ENCODE results near the gene PAIP2. TPM values are rescaled to one million over a fixed set of nuclear protein-coding genes. Genes with fewer than 3 reads are reported as not detected.

The PAIP2 gene
- total RNA-seq, 1 experiment from 2014 or later, result 108 TPM

DNA sequence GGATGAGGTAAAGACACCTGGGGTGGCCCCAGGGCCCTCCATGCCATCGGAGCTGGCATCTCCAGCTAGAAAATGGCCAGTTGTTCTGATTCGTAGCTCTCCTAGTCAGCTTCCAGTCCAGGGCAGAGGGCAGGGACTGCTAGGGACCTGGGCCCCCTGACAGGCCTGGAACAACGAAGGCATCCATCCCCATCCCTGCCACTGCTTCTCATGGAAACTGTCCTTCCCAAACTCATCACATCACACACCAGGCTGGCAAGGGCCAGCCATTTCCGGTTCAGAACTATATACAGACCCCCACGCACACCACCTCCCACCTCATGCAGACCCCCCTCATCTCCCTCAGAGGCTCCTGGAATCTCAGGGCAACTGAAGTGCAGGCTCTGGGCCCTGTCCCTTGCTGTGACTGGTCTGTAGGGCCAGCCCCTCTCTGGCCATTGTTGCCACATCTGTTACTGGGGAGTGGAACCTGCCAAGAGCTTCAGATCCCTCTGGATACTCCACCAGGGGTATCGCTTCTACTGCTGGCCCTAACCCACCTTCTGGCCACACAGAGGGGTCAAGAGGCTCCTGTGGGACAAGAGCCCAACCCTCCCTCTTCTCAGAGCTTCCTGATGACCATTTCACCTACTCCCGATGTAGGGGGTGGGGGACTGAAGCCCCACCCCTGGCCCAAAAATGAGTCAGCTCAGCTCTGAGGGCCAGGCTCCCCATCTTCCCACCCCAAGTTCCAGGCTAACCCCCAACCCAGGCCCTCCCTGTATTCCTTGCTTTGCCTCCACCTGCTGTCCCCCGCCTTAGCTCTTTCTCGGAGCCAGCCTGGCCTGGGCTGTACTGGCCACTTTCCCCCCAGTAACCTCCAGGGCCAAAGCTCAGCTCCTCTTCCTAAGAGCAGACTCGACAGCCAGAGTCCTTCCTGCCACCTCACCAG lies 49.2 kb downstream of the PAIP2 start:
- Histone ChIP-seq H2AFZ (ENCODE audit: low read depth, low read length, poor library complexity, severe bottlenecking) (no peak overlapping the region), H3K9ac (ENCODE audit: low read length) (peak overlapping the region; percentile 89), H3K4me1 (ENCODE audit: control insufficient read depth in 1 of 2, insufficient read depth in 2 of 2, low read length in 2 of 2) (peaks cover 15 to 47% of the 10 kb centered on the region in 2 experiments), H4K20me1 (ENCODE audit: insufficient read depth) (no peaks in the 10 kb centered on the region), H3K27ac (ENCODE audit: low read depth, low read length) (peak overlapping the region; percentile 82), H3K4me2 (ENCODE audit: low read length) (peak overlapping the region; percentile 87), H3K4me3 (replicated peaks in 1 of 2; ENCODE audit: low read depth in 1 of 2, low read length in 2 of 2) (peak overlapping the region; percentile 65 to 79), H3K9me2 (ENCODE audit: insufficient read depth) (no peaks in the 10 kb centered on the region), H3K9me3 (ENCODE audit: control insufficient read depth in 1 of 2, insufficient read depth in 1 of 2, low read depth in 1 of 2, low read length in 2 of 2) (no peaks in the 10 kb centered on the region), H3K36me3 (ENCODE audit: control insufficient read depth in 1 of 2, insufficient read depth in 2 of 2, low read length in 2 of 2) (no peaks in the 10 kb centered on the region), H3K27me3 (ENCODE audit: insufficient read depth, low read length) (no peaks in the 10 kb centered on the region), H3K79me2 (ENCODE audit: insufficient read depth, low read length) (peaks cover 8% of the 10 kb centered on the region; the same call in 1 of the 2 replicates)
- no peak for TF ChIP-seq POLR2AphosphoS5 (IDR thresholded peaks at IDR 0.05; ENCODE audit: low read depth, low read length)
- no peak for TF ChIP-seq EZH2phosphoT487 (IDR thresholded peaks at IDR 0.05; ENCODE audit: borderline replicate concordance)
- no peak for TF ChIP-seq ELF1 (IDR thresholded peaks at IDR 0.05; ENCODE audit: borderline replicate concordance, low read depth)
- no peak for TF ChIP-seq CEBPB (IDR thresholded peaks at IDR 0.05; ENCODE audit: low read depth)
- no peak for TF ChIP-seq SP1 (IDR thresholded peaks at IDR 0.05; ENCODE audit: low read depth)
- TF ChIP-seq, protein P1, sequence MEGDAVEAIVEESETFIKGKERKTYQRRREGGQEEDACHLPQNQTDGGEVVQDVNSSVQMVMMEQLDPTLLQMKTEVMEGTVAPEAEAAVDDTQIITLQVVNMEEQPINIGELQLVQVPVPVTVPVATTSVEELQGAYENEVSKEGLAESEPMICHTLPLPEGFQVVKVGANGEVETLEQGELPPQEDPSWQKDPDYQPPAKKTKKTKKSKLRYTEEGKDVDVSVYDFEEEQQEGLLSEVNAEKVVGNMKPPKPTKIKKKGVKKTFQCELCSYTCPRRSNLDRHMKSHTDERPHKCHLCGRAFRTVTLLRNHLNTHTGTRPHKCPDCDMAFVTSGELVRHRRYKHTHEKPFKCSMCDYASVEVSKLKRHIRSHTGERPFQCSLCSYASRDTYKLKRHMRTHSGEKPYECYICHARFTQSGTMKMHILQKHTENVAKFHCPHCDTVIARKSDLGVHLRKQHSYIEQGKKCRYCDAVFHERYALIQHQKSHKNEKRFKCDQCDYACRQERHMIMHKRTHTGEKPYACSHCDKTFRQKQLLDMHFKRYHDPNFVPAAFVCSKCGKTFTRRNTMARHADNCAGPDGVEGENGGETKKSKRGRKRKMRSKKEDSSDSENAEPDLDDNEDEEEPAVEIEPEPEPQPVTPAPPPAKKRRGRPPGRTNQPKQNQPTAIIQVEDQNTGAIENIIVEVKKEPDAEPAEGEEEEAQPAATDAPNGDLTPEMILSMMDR (IDR thresholded peaks at IDR 0.05 in 2 of 3, conservative IDR thresholded peaks at IDR 0.05 in 1 of 3; ENCODE audit: borderline replicate concordance in 1 of 3, insufficient read depth in 1 of 3, low read depth in 2 of 3, low read length in 2 of 3), result no peak
- TF ChIP-seq, protein P2, sequence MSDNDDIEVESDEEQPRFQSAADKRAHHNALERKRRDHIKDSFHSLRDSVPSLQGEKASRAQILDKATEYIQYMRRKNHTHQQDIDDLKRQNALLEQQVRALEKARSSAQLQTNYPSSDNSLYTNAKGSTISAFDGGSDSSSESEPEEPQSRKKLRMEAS (IDR thresholded peaks at IDR 0.05), result no peak
- TF ChIP-seq, protein P3, sequence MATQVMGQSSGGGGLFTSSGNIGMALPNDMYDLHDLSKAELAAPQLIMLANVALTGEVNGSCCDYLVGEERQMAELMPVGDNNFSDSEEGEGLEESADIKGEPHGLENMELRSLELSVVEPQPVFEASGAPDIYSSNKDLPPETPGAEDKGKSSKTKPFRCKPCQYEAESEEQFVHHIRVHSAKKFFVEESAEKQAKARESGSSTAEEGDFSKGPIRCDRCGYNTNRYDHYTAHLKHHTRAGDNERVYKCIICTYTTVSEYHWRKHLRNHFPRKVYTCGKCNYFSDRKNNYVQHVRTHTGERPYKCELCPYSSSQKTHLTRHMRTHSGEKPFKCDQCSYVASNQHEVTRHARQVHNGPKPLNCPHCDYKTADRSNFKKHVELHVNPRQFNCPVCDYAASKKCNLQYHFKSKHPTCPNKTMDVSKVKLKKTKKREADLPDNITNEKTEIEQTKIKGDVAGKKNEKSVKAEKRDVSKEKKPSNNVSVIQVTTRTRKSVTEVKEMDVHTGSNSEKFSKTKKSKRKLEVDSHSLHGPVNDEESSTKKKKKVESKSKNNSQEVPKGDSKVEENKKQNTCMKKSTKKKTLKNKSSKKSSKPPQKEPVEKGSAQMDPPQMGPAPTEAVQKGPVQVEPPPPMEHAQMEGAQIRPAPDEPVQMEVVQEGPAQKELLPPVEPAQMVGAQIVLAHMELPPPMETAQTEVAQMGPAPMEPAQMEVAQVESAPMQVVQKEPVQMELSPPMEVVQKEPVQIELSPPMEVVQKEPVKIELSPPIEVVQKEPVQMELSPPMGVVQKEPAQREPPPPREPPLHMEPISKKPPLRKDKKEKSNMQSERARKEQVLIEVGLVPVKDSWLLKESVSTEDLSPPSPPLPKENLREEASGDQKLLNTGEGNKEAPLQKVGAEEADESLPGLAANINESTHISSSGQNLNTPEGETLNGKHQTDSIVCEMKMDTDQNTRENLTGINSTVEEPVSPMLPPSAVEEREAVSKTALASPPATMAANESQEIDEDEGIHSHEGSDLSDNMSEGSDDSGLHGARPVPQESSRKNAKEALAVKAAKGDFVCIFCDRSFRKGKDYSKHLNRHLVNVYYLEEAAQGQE (IDR thresholded peaks at IDR 0.05; ENCODE audit: low read depth), result no peak
- no peak for TF ChIP-seq YY1 (IDR thresholded peaks at IDR 0.05; ENCODE audit: extremely low read depth, insufficient replicate concordance, low read depth, low read length)
- TF ChIP-seq, protein P4, sequence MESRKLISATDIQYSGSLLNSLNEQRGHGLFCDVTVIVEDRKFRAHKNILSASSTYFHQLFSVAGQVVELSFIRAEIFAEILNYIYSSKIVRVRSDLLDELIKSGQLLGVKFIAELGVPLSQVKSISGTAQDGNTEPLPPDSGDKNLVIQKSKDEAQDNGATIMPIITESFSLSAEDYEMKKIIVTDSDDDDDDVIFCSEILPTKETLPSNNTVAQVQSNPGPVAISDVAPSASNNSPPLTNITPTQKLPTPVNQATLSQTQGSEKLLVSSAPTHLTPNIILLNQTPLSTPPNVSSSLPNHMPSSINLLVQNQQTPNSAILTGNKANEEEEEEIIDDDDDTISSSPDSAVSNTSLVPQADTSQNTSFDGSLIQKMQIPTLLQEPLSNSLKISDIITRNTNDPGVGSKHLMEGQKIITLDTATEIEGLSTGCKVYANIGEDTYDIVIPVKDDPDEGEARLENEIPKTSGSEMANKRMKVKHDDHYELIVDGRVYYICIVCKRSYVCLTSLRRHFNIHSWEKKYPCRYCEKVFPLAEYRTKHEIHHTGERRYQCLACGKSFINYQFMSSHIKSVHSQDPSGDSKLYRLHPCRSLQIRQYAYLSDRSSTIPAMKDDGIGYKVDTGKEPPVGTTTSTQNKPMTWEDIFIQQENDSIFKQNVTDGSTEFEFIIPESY (IDR thresholded peaks at IDR 0.05; ENCODE audit: extremely low read depth, insufficient replicate concordance, low read length), result no peak
- TF ChIP-seq TCF7L2 (IDR thresholded peaks at IDR 0.05; ENCODE audit: borderline replicate concordance, extremely low read depth, insufficient read depth, insufficient read length), result no peak
- TF ChIP-seq, protein P5, sequence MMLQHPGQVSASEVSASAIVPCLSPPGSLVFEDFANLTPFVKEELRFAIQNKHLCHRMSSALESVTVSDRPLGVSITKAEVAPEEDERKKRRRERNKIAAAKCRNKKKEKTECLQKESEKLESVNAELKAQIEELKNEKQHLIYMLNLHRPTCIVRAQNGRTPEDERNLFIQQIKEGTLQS (IDR thresholded peaks at IDR 0.05), result no peak
- no peak for TF ChIP-seq ZFX (IDR thresholded peaks at IDR 0.05)
- no peak for TF ChIP-seq FOSL1 (IDR thresholded peaks at IDR 0.05; ENCODE audit: low read depth)
- TF ChIP-seq CBX3 (IDR thresholded peaks at IDR 0.05; ENCODE audit: low read depth), result no peak
- ChIA-PET POLR2A (interaction anchor here (0.6 to 1.2 kb wide), 7 partner anchors 17 to 844 kb away, joined by 3 to 5 read pairs (median 4); partner anchors contain the start of gene PAIP2), CTCF (interaction anchor here (0.7 to 3.2 kb wide), 6 partner anchors 11 to 140 kb away, joined by 3 to 10 read pairs (median 4); partner anchors contain the start of genes PAIP2 and SPATA24), RAD21 (ENCODE audit: low non-redundant PET in 1 of 2, low total read pairs in 2 of 2, uncharacterized antibody in 2 of 2, unreplicated experiment in 2 of 2) (interaction anchor here in 1 of 2 experiments (0.9 kb wide), 1 partner anchor 17 kb away, joined by 3 read pairs; no protein-coding TSS in a partner anchor)
- no peak for DNase-seq (ENCODE audit: low read depth, low spot score)
- no TSS peak for BruUV-seq (replicated peaks)
- ATAC-seq, result no peak
- intact Hi-C loops (cut with micrococcal nuclease), result loop anchor here (5.0 kb wide), 1 partner anchor 814 kb away; the partner anchor contains the start of gene HSPA9

Measured in HCT116 (cell line).